ENCODE results near the gene CSTB.

The CSTB gene

GRCh38 chr21:43727519-43728153 is 48.5 kb downstream of the CSTB start:
- DNase-seq = no peak

- DNase-seq = no peak
These were observed 49.2 kb downstream of the CSTB start for GRCh38 chr21:43726686-43727518.

Measured in stimulated activated CD4-positive, alpha-beta T cell treated with anti-CD3 and anti-CD28 coated beads, Interleukin-4, amount 100 ng/mL, for 1 hour (primary cell).